Parathyroid adenoma (tissue), 2 donors: Measurements from ENCODE around the gene MLLT6.

Experiments
- H2AFZ ChIP-seq: fragments of 300-600 bp; sonication (generic); one replicate; pipeline ENCODE4 v1.7.0; 2017; ENCODE audit warnings: antibody characterized with exemption, mild to moderate bottlenecking
- H3K27ac ChIP-seq: fragments of 300-600 bp; sonication (generic); one replicate; pipeline ENCODE4 v1.7.0; 2017
- H3K27me3 ChIP-seq: fragments of 300-600 bp; sonication (generic); one replicate; pipeline ENCODE4 v1.7.0; 2017; ENCODE audit warnings: low read length; ENCODE audit not compliant: control insufficient read depth, insufficient read depth
- H3K36me3 ChIP-seq: fragments of 300-600 bp; sonication (generic); one replicate; pipeline ENCODE4 v1.7.0; 2017; ENCODE audit warnings: low read length; ENCODE audit not compliant: control insufficient read depth, insufficient read depth
- H3K4me1 ChIP-seq: fragments of 300-600 bp; sonication (generic); one replicate; pipeline ENCODE4 v1.7.0; 2017; ENCODE audit warnings: control low read depth
- H3K4me2 ChIP-seq: fragments of 300-600 bp; sonication (generic); one replicate; pipeline ENCODE4 v1.7.0; 2017; ENCODE audit warnings: low read length
- H3K4me3 ChIP-seq: fragments of 300-600 bp; sonication (generic); one replicate; pipeline ENCODE4 v1.7.0; 2017; ENCODE audit warnings: low read depth, low read length
- H3K79me2 ChIP-seq: fragments of 300-600 bp; sonication (generic); one replicate; pipeline ENCODE4 v1.7.0; 2017; ENCODE audit warnings: control low read depth
- H3K9ac ChIP-seq: fragments of 300-600 bp; sonication (generic); one replicate; pipeline ENCODE4 v1.7.0; 2017; ENCODE audit warnings: mild to moderate bottlenecking
- H3K9me3 ChIP-seq: fragments of 300-600 bp; sonication (generic); one replicate; pipeline ENCODE4 v1.7.0; 2017; ENCODE audit warnings: low read length; ENCODE audit not compliant: control insufficient read depth
- CTCF ChIP-seq: fragments of 300-600 bp; sonication (generic); IDR thresholded peaks from one replicate; pipeline ENCODE4 v1.7.0; 2017; ENCODE audit warnings: antibody characterized with exemption, mild to moderate bottlenecking
- donor health status: primary hyperparathyroidism.

MLLT6 gene

GRCh38 chr17:38676706-38677504, 28.2 kb upstream of the MLLT6 start:
- Histone ChIP-seq H3K4me3 (no peak overlapping the region), H3K4me2 (no peak overlapping the region), H3K4me1 (no peaks in the 10 kb centered on the region), H3K27ac (no peak overlapping the region), H3K9me3 (no peaks in the 10 kb centered on the region), H3K27me3 (no peaks in the 10 kb centered on the region), H3K9ac (no peak overlapping the region), H3K36me3 (no peaks in the 10 kb centered on the region), H2AFZ (peak overlapping the region; percentile 5), H3K79me2 (no peaks in the 10 kb centered on the region)
- peak; percentile 99 for TF ChIP-seq CTCF

GRCh38 chr17:38677819-38678218, 27.3 kb upstream of the MLLT6 start:
- Histone ChIP-seq H2AFZ (no peak overlapping the region), H3K27me3 (no peaks in the 10 kb centered on the region), H3K4me1 (no peaks in the 10 kb centered on the region), H3K9ac (no peak overlapping the region), H3K4me2 (no peak overlapping the region), H3K9me3 (no peaks in the 10 kb centered on the region), H3K36me3 (no peaks in the 10 kb centered on the region), H3K4me3 (no peak overlapping the region), H3K27ac (no peak overlapping the region), H3K79me2 (no peaks in the 10 kb centered on the region)
- no peak for TF ChIP-seq CTCF

- no peaks in the 10 kb centered on the region for H3K9me3 ChIP-seq
- H2AFZ ChIP-seq, result no peak overlapping the region
- H3K4me2 ChIP-seq, result no peak overlapping the region
- H3K4me1 ChIP-seq, result no peaks in the 10 kb centered on the region
- H3K27me3 ChIP-seq, result no peaks in the 10 kb centered on the region
- H3K27ac ChIP-seq, result no peak overlapping the region
- TF ChIP-seq CTCF, result no peak
- no peak overlapping the region for H3K9ac ChIP-seq
- no peaks in the 10 kb centered on the region for H3K79me2 ChIP-seq
- H3K4me3 ChIP-seq, result no peak overlapping the region
- no peaks in the 10 kb centered on the region for H3K36me3 ChIP-seq
These were observed 24.0 kb upstream of the MLLT6 start for GRCh38 chr17:38681096-38681495.

DNA sequence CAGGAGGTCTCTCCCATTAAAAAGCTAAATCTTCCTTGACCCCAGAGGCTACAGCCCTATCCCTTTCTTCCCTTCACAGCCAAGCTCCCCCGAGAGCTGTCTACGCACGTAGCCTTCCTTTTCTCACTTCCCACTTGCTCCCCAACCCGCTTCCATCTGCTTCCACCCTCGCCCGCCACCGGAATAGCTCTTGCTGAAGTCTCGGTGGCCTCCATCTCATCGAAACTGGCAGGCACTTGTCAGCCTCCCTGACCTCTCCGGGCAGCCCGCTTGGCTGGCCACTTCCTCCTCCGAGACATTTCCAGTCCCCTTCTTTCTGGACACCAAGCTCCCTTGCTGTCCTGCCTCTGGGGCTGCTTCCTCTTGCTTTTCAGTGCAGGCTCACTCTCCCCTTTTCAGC, 19.6 kb upstream of the MLLT6 start:
- Histone ChIP-seq H3K9me3 (no peaks in the 10 kb centered on the region), H3K79me2 (no peaks in the 10 kb centered on the region), H3K27ac (no peak overlapping the region), H3K4me1 (no peaks in the 10 kb centered on the region), H3K36me3 (no peaks in the 10 kb centered on the region), H3K9ac (no peak overlapping the region), H3K4me2 (no peak overlapping the region), H3K4me3 (no peak overlapping the region), H2AFZ (no peak overlapping the region), H3K27me3 (no peaks in the 10 kb centered on the region)
- TF ChIP-seq CTCF, result no peak

DNA sequence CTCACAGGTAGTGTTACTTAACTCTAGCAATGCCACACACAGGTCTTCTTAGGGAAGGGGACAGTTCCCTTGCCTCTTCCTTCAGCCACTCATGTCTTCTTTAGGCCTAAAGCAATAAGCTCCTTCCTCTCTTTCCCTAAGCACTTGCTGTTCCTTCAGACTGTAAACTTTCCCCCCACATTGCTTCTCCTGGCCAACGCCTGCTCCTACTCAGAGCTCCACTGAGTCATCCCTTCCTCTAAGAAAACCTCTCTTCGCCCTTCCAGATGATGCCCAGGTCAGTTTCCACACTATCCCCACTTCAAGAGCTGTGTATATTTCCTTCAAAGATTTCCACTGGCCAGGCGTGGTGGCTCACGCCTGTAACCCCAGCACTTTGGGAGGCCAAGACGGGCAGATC, 17.8 kb upstream of the MLLT6 start:
- Histone ChIP-seq H3K27ac (no peak overlapping the region), H3K36me3 (no peaks in the 10 kb centered on the region)
- no peak for TF ChIP-seq CTCF

More for the DNA sequence above, 17.8 kb upstream of the MLLT6 start:
- H2AFZ ChIP-seq, result no peak overlapping the region
- no peak overlapping the region for H3K4me2 ChIP-seq
- H3K79me2 ChIP-seq, result no peaks in the 10 kb centered on the region
- H3K27me3 ChIP-seq, result no peaks in the 10 kb centered on the region
- no peaks in the 10 kb centered on the region for H3K9me3 ChIP-seq
- no peak overlapping the region for H3K4me3 ChIP-seq
- H3K9ac ChIP-seq, result no peak overlapping the region
- peaks cover 7% of the 10 kb centered on the region for H3K4me1 ChIP-seq
